C4-2B (cell line): Measurements from ENCODE around the gene CDK12.

Experiments
- CTCF ChIP-seq: fragments of 450-650 bp; conservative IDR thresholded peaks from 2 replicates; pipeline ENCODE4 v1.5.1; 2017; ENCODE audit warnings: mild to moderate bottlenecking
- ZFX ChIP-seq: fragments of 450-650 bp; IDR thresholded peaks from 2 replicates; pipeline ENCODE4 v1.6.1; 2017

GRCh38 chr17:39549747-39550573 is 88.7 kb downstream of the CDK12 start:
- TF ChIP-seq CTCF (no peak), ZFX (no peak)
